PFSK-1 (cell line): ENCODE measurements around the gene MRPL54.

ENCODE experiments used
- POLR2AphosphoS5 ChIP-seq: IDR thresholded peaks from 2 replicates; pipeline ENCODE4 v1.6.1; 2012; ENCODE audit warnings: low read depth, mild to moderate bottlenecking, control low read depth, low read length, moderate library complexity
- SIN3A ChIP-seq: IDR thresholded peaks from 2 replicates; pipeline ENCODE4 v1.6.1; 2012; ENCODE audit warnings: mild to moderate bottlenecking, low read length, moderate library complexity, borderline replicate concordance; ENCODE audit not compliant: insufficient read depth

GRCh38 chr19:3771906-3772455, 9.5 kb downstream of the MRPL54 start, which contains the start of gene RAX2:
- no peak for TF ChIP-seq POLR2AphosphoS5
- TF ChIP-seq SIN3A: no peak
